Urinary bladder (tissue), 4 donors: Measurements from ENCODE around the gene HUNK. TPM values are rescaled to one million over a fixed set of nuclear protein-coding genes. Genes with fewer than 3 reads are reported as not detected.

Experiments
- DNase-seq: peaks from one replicate; pipeline ENCODE4 v3.0.0-alpha.2; 2015; ENCODE audit errors: extremely low spot score
- H3K27ac ChIP-seq: one replicate; pipeline ENCODE4 v1.5.1; 2013; ENCODE audit warnings: low read depth, mild to moderate bottlenecking, moderate library complexity
- H3K36me3 ChIP-seq: one replicate; pipeline ENCODE4 v1.6.1; 2013; ENCODE audit warnings: mild to moderate bottlenecking, moderate library complexity; ENCODE audit not compliant: insufficient read depth
- H3K4me1 ChIP-seq: one replicate; pipeline ENCODE4 v1.6.1; 2013; ENCODE audit warnings: mild to moderate bottlenecking, moderate library complexity; ENCODE audit not compliant: insufficient read depth
- H3K4me3 ChIP-seq: one replicate; pipeline ENCODE4 v1.5.1; 2013; ENCODE audit warnings: low read depth, low read length
- WGBS: extraction: QIAGEN DNeasy Blood & Tissue Kit; methylation state at CpG from one replicate; pipeline ENCODE4 v1.1.7; 2013; 5-methylcytosine and 5-hydroxymethylcytosine counted together
- polyA plus RNA-seq: library from polyadenylated mRNA; stranded (reverse); fragments of 200-250 nt; gene quantifications from one replicate; pipeline ENCODE4 v1.2.3, GENCODE V29; 2013
- total RNA-seq: library from RNA; depleted of rRNA; stranded (reverse); fragments of >200 nt; gene quantifications from one replicate; pipeline ENCODE4 v1.2.3, GENCODE V29; 2014
- donor health status: healthy with polysubstance abuse.
- donor health status: healthy.

Gene HUNK
- total and polyA plus RNA-seq, 2 donors = 2.8 to 7.3 TPM

GRCh38 chr21:31977816-31978215, 105.0 kb downstream of the HUNK start:
- Histone ChIP-seq H3K4me3 (no peak overlapping the region), H3K27ac (no peak overlapping the region), H3K4me1 (no peaks in the 10 kb centered on the region), H3K36me3 (peaks cover 2% of the 10 kb centered on the region)
- WGBS = 94% methylated on average over 7 of the region's 7 CpGs
- no peak for DNase-seq

GRCh38 chr21:31983120-31983519, 110.3 kb downstream of the HUNK start:
- no peak for DNase-seq
- Histone ChIP-seq H3K4me1 (no peaks in the 10 kb centered on the region), H3K4me3 (no peak overlapping the region), H3K36me3 (no peaks in the 10 kb centered on the region), H3K27ac (no peak overlapping the region)
- 82% methylated on average over 4 of the region's 4 CpGs for WGBS

- DNase-seq = no peak
- no peaks in the 10 kb centered on the region for H3K4me1 ChIP-seq
- H3K4me3 ChIP-seq = no peak overlapping the region
- WGBS = 94% methylated on average over 8 of the region's 8 CpGs
- H3K36me3 ChIP-seq = no peaks in the 10 kb centered on the region
- no peak overlapping the region for H3K27ac ChIP-seq
Measured at GRCh38 chr21:31983554-31983953, 110.7 kb downstream of the HUNK start.

- 86% methylated on average over 7 of the region's 7 CpGs for WGBS
- DNase-seq = no peak
- Histone ChIP-seq H3K27ac (no peak overlapping the region), H3K4me1 (no peaks in the 10 kb centered on the region), H3K4me3 (no peak overlapping the region), H3K36me3 (no peaks in the 10 kb centered on the region)
Measured at GRCh38 chr21:31985398-31985797, 112.6 kb downstream of the HUNK start.

GRCh38 chr21:31986035-31986856, 113.4 kb downstream of the HUNK start:
- DNase-seq = no peak
- Histone ChIP-seq H3K4me1 (no peaks in the 10 kb centered on the region), H3K4me3 (no peak overlapping the region), H3K36me3 (no peaks in the 10 kb centered on the region), H3K27ac (no peak overlapping the region)
- WGBS = 96% methylated on average over 17 of the region's 17 CpGs

- DNase-seq = no peak
- 60% methylated on average over 9 of the region's 9 CpGs for WGBS
- Histone ChIP-seq H3K36me3 (no peaks in the 10 kb centered on the region), H3K4me1 (no peaks in the 10 kb centered on the region), H3K27ac (no peak overlapping the region), H3K4me3 (no peak overlapping the region)
Measured at GRCh38 chr21:31987696-31988095, 114.9 kb downstream of the HUNK start.

- WGBS = 80% methylated on average over 4 of the region's 4 CpGs
- no peaks in the 10 kb centered on the region for H3K36me3 ChIP-seq
- no peak overlapping the region for H3K27ac ChIP-seq
- no peaks in the 10 kb centered on the region for H3K4me1 ChIP-seq
- H3K4me3 ChIP-seq = no peak overlapping the region
- no peak for DNase-seq
Measured at GRCh38 chr21:31988492-31989290, 115.9 kb downstream of the HUNK start.

GRCh38 chr21:31991356-31992331, 118.8 kb downstream of the HUNK start:
- Histone ChIP-seq H3K4me3 (no peak overlapping the region), H3K4me1 (no peaks in the 10 kb centered on the region), H3K36me3 (no peaks in the 10 kb centered on the region), H3K27ac (no peak overlapping the region)
- DNase-seq = no peak
- WGBS = 90% methylated on average over 17 of the region's 17 CpGs

GRCh38 chr21:31992391-31992790, 119.6 kb downstream of the HUNK start:
- 95% methylated on average over 11 of the region's 11 CpGs for WGBS
- H3K36me3 ChIP-seq = no peaks in the 10 kb centered on the region
- no peak for DNase-seq
- no peak overlapping the region for H3K4me3 ChIP-seq
- H3K4me1 ChIP-seq = no peaks in the 10 kb centered on the region
- no peak overlapping the region for H3K27ac ChIP-seq

GRCh38 chr21:31993826-31994825, 121.3 kb downstream of the HUNK start:
- H3K36me3 ChIP-seq = no peaks in the 10 kb centered on the region
- no peaks in the 10 kb centered on the region for H3K4me1 ChIP-seq
- no peak overlapping the region for H3K27ac ChIP-seq
- no peak for DNase-seq
- no peak overlapping the region for H3K4me3 ChIP-seq
- 64% methylated on average over 10 of the region's 10 CpGs for WGBS

GRCh38 chr21:31997191-31997590, 124.4 kb downstream of the HUNK start:
- no peaks in the 10 kb centered on the region for H3K4me1 ChIP-seq
- peak; percentile 21 for DNase-seq
- H3K27ac ChIP-seq = no peak overlapping the region
- no peaks in the 10 kb centered on the region for H3K36me3 ChIP-seq
- 66% methylated on average over 4 of the region's 4 CpGs for WGBS
- no peak overlapping the region for H3K4me3 ChIP-seq

- Histone ChIP-seq H3K36me3 (no peaks in the 10 kb centered on the region), H3K4me1 (no peaks in the 10 kb centered on the region), H3K27ac (no peak overlapping the region), H3K4me3 (no peak overlapping the region)
- 85% methylated on average over 12 of the region's 12 CpGs for whole genome bisulfite sequencing
- DNase-seq = no peak
Measured at GRCh38 chr21:31999810-32000468, 127.1 kb downstream of the HUNK start.
